SK-N-SH (cell line): ENCODE measurements around the gene CA5A.

ENCODE experiments used
- CTCF ChIP-seq: fragments of 200-600 bp; sonication (generic); IDR thresholded peaks from 2 replicates; pipeline ENCODE4 v1.6.1; 2017; ENCODE audit warnings: antibody characterized with exemption, mild to moderate bottlenecking, moderate library complexity
- ELF1 ChIP-seq: IDR thresholded peaks from 2 replicates; pipeline ENCODE4 v1.4.0; 2012
- EZH2phosphoT487 ChIP-seq: fragments of 200-600 bp; sonication (generic); IDR thresholded peaks from 2 replicates; pipeline ENCODE4 v1.6.1; 2017; ENCODE audit warnings: low read depth, mixed run types, mild to moderate bottlenecking, antibody characterized with exemption, moderate library complexity, borderline replicate concordance
- FOSL2 ChIP-seq: IDR thresholded peaks from 2 replicates; pipeline ENCODE4 v1.4.0; 2012; ENCODE audit warnings: low read depth, mild to moderate bottlenecking, moderate library complexity, borderline replicate concordance
- JUND ChIP-seq: IDR thresholded peaks from 2 replicates; pipeline ENCODE4 v1.4.0; 2012
- NFIC ChIP-seq: IDR thresholded peaks from 2 replicates; pipeline ENCODE4 v1.4.0; 2012; ENCODE audit warnings: borderline replicate concordance
- POLR2AphosphoS5 ChIP-seq: IDR thresholded peaks from 2 replicates; pipeline ENCODE4 v1.6.1; 2012; ENCODE audit warnings: low read depth, low read length
- RCOR1 ChIP-seq: fragments of 150-350 bp; IDR thresholded peaks from 2 replicates; pipeline ENCODE4 v1.6.1; 2017; ENCODE audit warnings: antibody characterized with exemption, low read length
- TF ChIP-seq, protein P1 (sequence below): IDR thresholded peaks from 2 replicates; pipeline ENCODE4; 2012
- TF ChIP-seq, protein P2 (sequence below): IDR thresholded peaks from 2 replicates; pipeline ENCODE4 v1.6.1; 2012; ENCODE audit warnings: mild to moderate bottlenecking, low read depth, low read length, moderate library complexity
- TF ChIP-seq, protein P3 (sequence below): IDR thresholded peaks from 2 replicates; pipeline ENCODE4 v1.4.0; 2012; ENCODE audit warnings: low read depth, borderline replicate concordance

- TF ChIP-seq CTCF (no peak), ELF1 (no peak), EZH2phosphoT487 (no peak), JUND (no peak), NFIC (no peak), RCOR1 (no peak), FOSL2 (no peak), POLR2AphosphoS5 (no peak)
- TF ChIP-seq, protein P1, sequence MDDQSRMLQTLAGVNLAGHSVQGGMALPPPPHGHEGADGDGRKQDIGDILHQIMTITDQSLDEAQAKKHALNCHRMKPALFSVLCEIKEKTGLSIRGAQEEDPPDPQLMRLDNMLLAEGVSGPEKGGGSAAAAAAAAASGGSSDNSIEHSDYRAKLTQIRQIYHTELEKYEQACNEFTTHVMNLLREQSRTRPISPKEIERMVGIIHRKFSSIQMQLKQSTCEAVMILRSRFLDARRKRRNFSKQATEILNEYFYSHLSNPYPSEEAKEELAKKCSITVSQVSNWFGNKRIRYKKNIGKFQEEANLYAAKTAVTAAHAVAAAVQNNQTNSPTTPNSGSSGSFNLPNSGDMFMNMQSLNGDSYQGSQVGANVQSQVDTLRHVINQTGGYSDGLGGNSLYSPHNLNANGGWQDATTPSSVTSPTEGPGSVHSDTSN, result no peak
- TF ChIP-seq, protein P2, sequence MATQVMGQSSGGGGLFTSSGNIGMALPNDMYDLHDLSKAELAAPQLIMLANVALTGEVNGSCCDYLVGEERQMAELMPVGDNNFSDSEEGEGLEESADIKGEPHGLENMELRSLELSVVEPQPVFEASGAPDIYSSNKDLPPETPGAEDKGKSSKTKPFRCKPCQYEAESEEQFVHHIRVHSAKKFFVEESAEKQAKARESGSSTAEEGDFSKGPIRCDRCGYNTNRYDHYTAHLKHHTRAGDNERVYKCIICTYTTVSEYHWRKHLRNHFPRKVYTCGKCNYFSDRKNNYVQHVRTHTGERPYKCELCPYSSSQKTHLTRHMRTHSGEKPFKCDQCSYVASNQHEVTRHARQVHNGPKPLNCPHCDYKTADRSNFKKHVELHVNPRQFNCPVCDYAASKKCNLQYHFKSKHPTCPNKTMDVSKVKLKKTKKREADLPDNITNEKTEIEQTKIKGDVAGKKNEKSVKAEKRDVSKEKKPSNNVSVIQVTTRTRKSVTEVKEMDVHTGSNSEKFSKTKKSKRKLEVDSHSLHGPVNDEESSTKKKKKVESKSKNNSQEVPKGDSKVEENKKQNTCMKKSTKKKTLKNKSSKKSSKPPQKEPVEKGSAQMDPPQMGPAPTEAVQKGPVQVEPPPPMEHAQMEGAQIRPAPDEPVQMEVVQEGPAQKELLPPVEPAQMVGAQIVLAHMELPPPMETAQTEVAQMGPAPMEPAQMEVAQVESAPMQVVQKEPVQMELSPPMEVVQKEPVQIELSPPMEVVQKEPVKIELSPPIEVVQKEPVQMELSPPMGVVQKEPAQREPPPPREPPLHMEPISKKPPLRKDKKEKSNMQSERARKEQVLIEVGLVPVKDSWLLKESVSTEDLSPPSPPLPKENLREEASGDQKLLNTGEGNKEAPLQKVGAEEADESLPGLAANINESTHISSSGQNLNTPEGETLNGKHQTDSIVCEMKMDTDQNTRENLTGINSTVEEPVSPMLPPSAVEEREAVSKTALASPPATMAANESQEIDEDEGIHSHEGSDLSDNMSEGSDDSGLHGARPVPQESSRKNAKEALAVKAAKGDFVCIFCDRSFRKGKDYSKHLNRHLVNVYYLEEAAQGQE, result no peak
- TF ChIP-seq, protein P3, sequence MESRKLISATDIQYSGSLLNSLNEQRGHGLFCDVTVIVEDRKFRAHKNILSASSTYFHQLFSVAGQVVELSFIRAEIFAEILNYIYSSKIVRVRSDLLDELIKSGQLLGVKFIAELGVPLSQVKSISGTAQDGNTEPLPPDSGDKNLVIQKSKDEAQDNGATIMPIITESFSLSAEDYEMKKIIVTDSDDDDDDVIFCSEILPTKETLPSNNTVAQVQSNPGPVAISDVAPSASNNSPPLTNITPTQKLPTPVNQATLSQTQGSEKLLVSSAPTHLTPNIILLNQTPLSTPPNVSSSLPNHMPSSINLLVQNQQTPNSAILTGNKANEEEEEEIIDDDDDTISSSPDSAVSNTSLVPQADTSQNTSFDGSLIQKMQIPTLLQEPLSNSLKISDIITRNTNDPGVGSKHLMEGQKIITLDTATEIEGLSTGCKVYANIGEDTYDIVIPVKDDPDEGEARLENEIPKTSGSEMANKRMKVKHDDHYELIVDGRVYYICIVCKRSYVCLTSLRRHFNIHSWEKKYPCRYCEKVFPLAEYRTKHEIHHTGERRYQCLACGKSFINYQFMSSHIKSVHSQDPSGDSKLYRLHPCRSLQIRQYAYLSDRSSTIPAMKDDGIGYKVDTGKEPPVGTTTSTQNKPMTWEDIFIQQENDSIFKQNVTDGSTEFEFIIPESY, result no peak
Measured at GRCh38 chr16:87917503-87917902, 18.8 kb downstream of the CA5A start.
